K562 (cell line): ENCODE measurements around the gene INSR. TPM values are rescaled to one million over a fixed set of nuclear protein-coding genes. Genes with fewer than 3 reads are reported as not detected.

ENCODE experiments used
- ATF3 ChIP-seq, 2 experiments: fragments of 450-650 bp in 1 of 2; sonication (generic) in 1 of 2; formaldehyde crosslinking in 1 of 2; IDR thresholded peaks in 1 of 2; conservative IDR thresholded peaks in 1 of 2; 2 replicates each; pipeline versions ENCODE4 v1.6.1 to v1.8.1; 2016 to 2023; ENCODE audit warnings: mild to moderate bottlenecking in 2 of 2, moderate library complexity in 2 of 2, inconsistent platforms in 1 of 2, missing genetic modification reagents in 1 of 2
- BCLAF1 ChIP-seq, 2 experiments: fragments of 450-650 bp in 1 of 2; IDR thresholded peaks; 2 replicates each; pipeline ENCODE4 v1.6.1; 2011 to 2017; ENCODE audit warnings: low read depth in 2 of 2, antibody characterized with exemption in 1 of 2, borderline replicate concordance in 1 of 2, low read length in 1 of 2, mild to moderate bottlenecking in 1 of 2, mixed read lengths in 1 of 2; ENCODE audit not compliant: control insufficient read depth in 1 of 2
- CBFA2T3 ChIP-seq: fragments of 450-650 bp; IDR thresholded peaks from 2 replicates; pipeline ENCODE4 v1.6.1; 2017
- ETS1 ChIP-seq: conservative IDR thresholded peaks from 2 replicates; pipeline ENCODE4 v1.6.1; 2011; ENCODE audit warnings: low read depth, mild to moderate bottlenecking, low read length; ENCODE audit not compliant: control insufficient read depth
- HDAC1 ChIP-seq, 2 experiments: fragments of 450-650 bp; IDR thresholded peaks; 2 replicates each; pipeline ENCODE4 v1.6.1; 2016 to 2017; ENCODE audit warnings: inconsistent platforms in 1 of 2, mild to moderate bottlenecking in 1 of 2, moderate library complexity in 1 of 2
- KDM1A ChIP-seq, 2 experiments: fragments of 450-650 bp; IDR thresholded peaks; 2 replicates each; pipeline ENCODE4 v1.6.1; 2016; ENCODE audit warnings: mild to moderate bottlenecking in 2 of 2
- MYC ChIP-seq, 2 experiments: fragments of 250-450 bp in 1 of 2; sonication (Bioruptor Pico) in 1 of 2; IDR thresholded peaks; 2 replicates each; pipeline versions ENCODE4 v1.5.1 to v1.6.1; 2012 to 2021; ENCODE audit warnings: low read depth in 2 of 2, borderline replicate concordance in 1 of 2, improper control_type of control experiment in 1 of 2, low read length in 1 of 2, mild to moderate bottlenecking in 1 of 2, moderate library complexity in 1 of 2
- PPARD ChIP-seq: fragments of 250-450 bp; sonication (Bioruptor Pico); IDR thresholded peaks from 2 replicates; pipeline ENCODE4 v1.8.0; 2022; ENCODE audit warnings: inconsistent platforms, mild to moderate bottlenecking, moderate library complexity
- SMARCC2 ChIP-seq: fragments of 450-650 bp; IDR thresholded peaks from 2 replicates; pipeline ENCODE4 v1.6.1; 2017; ENCODE audit warnings: antibody characterized with exemption, moderate library complexity, mild to moderate bottlenecking, low read depth
- TEAD4 ChIP-seq, 2 experiments: sonication (generic) in 1 of 2; formaldehyde crosslinking in 1 of 2; IDR thresholded peaks; 2 replicates each; pipeline versions ENCODE4 v1.6.1 to v1.8.0; 2012 to 2022; ENCODE audit warnings: borderline replicate concordance in 1 of 2, inconsistent platforms in 1 of 2, low read length in 1 of 2, mild to moderate bottlenecking in 1 of 2, missing genetic modification reagents in 1 of 2
- ZBTB34 ChIP-seq: fragments of 250-450 bp; sonication (Bioruptor Pico); IDR thresholded peaks from 2 replicates; pipeline ENCODE4 v1.8.0; 2021; ENCODE audit warnings: mild to moderate bottlenecking, moderate library complexity
- ZNF232 ChIP-seq: sonication (generic); formaldehyde crosslinking; IDR thresholded peaks from 2 replicates; pipeline ENCODE4 v1.8.0; 2022; ENCODE audit warnings: mild to moderate bottlenecking, missing genetic modification reagents
- ZNF311 ChIP-seq: fragments of 250-450 bp; sonication (Bioruptor Pico); IDR thresholded peaks from 2 replicates; pipeline ENCODE4 v1.4.0; 2020; ENCODE audit warnings: mild to moderate bottlenecking, moderate library complexity
- polyA plus RNA-seq, 8 experiments: library from polyadenylated mRNA; depleted of rRNA in 4 of 8; stranded (reverse) in 5 of 8; unstranded in 3 of 8; fragments of >200 nt; fragmentation: Nextera tagmentation in 2 of 8; fragmentation: Illumina TruSeq in 1 of 8; extraction: Ambion mirVana in 2 of 8; extraction: Trizol in 1 of 8; gene quantifications; 2 replicates each; pipeline versions ENCODE4 v1.2.1 to v1.2.3, GENCODE V29; 2011 to 2014; ENCODE audit warnings: inconsistent platforms in 1 of 8, missing spikeins in 1 of 8
- total RNA-seq, 7 experiments: library from RNA; depleted of rRNA in 6 of 7; stranded (reverse); fragments of >200 nt in 6 of 7; fragmentation: Illumina TruSeq in 2 of 7; extraction: Trizol in 2 of 7; gene quantifications; 2 replicates each; pipeline versions ENCODE4 v1.2.1 to v1.2.3, GENCODE V29; 2011 to 2021; ENCODE audit warnings: low replicate concordance in 1 of 7

INSR gene
- total and polyA plus RNA-seq, 9 of the 15 experiments (the other 6 are each of a cell fraction or from before 2014, with no cell fraction given) = 0.04 to 0.88 (median 0.41) TPM

- TF ChIP-seq ETS1 = no peak
- no peak for TF ChIP-seq TEAD4 (IDR thresholded peaks at IDR 0.05; ENCODE audit: low read length)
- no peak for TF ChIP-seq TEAD4 (CRISPR knock-in tag; IDR thresholded peaks at IDR 0.05; ENCODE audit: borderline replicate concordance)
- TF ChIP-seq KDM1A (IDR thresholded peaks at IDR 0.05) = peak; percentile 76 to 85
- TF ChIP-seq HDAC1 (IDR thresholded peaks at IDR 0.05) = peak in 1 of 2 experiments; percentile 73; a peak in 2 of 4 replicates
- TF ChIP-seq ZNF311 = no peak
- 0 out of 2 replicates have a peak, but pooled peaks have one; percentile 4 for TF ChIP-seq CBFA2T3
- TF ChIP-seq BCLAF1 (IDR thresholded peaks at IDR 0.05; ENCODE audit: borderline replicate concordance in 1 of 2, control insufficient read depth in 1 of 2, low read depth in 2 of 2, low read length in 1 of 2) = no peak
- TF ChIP-seq ATF3 (IDR thresholded peaks at IDR 0.05) = peak; percentile 40; the same call in 1 of the 2 replicates
- no peak for TF ChIP-seq ATF3 (CRISPR knock-in tag; conservative IDR thresholded peaks at IDR 0.05)
- TF ChIP-seq ZBTB34 (CRISPR knock-in tag) = no peak
- TF ChIP-seq MYC (IDR thresholded peaks at IDR 0.05; ENCODE audit: low read depth, low read length) = no peak
- no peak for TF ChIP-seq MYC (CRISPR knock-in tag; IDR thresholded peaks at IDR 0.05; ENCODE audit: borderline replicate concordance, low read depth)
- no peak for TF ChIP-seq SMARCC2
- TF ChIP-seq ZNF232 = no peak
- TF ChIP-seq PPARD (CRISPR knock-in tag) = no peak
Measured at GRCh38 chr19:7106711-7107657, 187.2 kb downstream of the INSR start (continued).
